LNCAP (cell line): ENCODE results near the gene FGFBP2.

Experiments
- TF ChIP-seq, protein P1 (sequence below): fragments of 450-650 bp; IDR thresholded peaks from 2 replicates; pipeline ENCODE4 v1.5.1; 2017; ENCODE audit warnings: mild to moderate bottlenecking

Gene FGFBP2

DNA sequence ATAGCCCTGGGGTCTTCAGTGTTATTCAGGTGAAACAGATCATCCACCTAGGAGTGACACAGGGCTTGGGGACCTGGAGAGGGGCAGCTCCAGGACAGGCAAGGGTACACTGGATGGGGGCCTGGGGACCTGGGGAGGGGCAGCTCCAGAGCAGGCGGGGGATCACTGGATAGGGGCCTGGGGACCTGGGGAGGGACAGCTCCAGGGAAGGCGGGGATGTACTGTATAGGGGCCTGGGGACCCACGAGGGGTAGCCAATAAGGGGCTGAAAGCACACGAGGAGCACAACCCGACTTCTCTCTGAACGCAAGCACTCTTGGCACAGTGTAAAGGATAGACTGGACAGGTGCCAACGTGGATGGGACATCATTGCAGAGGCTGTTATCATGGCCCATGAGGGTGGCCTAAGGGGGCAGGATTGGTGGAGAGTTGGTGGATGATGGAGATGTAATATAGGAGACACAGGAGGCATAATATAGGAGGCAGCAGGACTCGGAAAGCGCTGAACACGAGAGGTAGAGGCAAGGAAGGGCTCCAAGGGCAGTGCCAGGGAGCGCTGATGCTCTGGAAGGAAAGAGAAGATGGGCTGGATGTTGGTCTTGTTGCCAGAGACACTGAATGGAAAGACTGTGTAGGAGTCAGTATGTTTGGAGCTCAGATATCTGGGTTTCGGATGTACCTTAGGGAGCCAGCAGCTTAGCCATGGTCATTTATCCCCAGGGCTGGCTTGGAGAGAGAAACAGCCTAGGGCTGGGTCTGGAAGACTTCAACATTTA is 37.9 kb upstream of the FGFBP2 start:
- TF ChIP-seq, protein P1, sequence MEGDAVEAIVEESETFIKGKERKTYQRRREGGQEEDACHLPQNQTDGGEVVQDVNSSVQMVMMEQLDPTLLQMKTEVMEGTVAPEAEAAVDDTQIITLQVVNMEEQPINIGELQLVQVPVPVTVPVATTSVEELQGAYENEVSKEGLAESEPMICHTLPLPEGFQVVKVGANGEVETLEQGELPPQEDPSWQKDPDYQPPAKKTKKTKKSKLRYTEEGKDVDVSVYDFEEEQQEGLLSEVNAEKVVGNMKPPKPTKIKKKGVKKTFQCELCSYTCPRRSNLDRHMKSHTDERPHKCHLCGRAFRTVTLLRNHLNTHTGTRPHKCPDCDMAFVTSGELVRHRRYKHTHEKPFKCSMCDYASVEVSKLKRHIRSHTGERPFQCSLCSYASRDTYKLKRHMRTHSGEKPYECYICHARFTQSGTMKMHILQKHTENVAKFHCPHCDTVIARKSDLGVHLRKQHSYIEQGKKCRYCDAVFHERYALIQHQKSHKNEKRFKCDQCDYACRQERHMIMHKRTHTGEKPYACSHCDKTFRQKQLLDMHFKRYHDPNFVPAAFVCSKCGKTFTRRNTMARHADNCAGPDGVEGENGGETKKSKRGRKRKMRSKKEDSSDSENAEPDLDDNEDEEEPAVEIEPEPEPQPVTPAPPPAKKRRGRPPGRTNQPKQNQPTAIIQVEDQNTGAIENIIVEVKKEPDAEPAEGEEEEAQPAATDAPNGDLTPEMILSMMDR = no peak

DNA sequence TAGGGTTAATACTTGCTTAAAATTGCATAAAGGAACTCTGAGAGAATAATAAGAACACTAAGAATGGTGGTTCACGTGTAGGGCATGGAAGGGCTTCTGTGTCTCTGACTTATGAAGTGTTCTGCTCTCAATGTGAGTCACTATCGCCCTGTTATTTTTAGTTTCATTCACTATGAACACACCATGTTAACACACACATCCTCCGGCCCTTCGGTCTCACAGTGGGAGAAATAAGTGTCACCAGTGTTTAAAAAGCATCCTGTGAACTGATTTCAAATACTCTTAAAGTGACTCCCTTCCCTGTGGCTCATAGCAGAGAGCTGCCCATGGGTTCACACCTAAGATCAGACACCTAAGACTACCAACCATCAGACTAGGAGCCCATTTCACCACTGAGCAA is 33.8 kb upstream of the FGFBP2 start:
- TF ChIP-seq, protein P1 = no peak

DNA sequence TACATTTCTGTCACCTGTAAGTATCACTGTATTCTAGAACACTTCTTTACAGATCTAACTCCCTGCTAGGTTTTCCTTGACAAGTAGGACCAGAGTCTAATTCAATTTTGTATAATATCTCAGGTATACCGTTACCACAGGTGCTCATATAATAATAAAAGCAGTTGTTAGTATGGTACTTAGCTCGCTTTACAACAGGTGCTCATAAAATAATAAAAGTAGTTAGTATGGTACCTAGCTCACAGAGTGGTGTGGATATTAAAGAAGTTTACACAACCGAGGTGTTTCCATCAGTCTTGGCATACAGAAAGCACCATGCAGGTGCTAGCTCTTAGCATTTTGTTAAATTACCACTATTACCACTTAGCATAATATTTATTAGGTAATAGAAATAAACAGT is 32.9 kb upstream of the FGFBP2 start:
- TF ChIP-seq, protein P1 = no peak

DNA sequence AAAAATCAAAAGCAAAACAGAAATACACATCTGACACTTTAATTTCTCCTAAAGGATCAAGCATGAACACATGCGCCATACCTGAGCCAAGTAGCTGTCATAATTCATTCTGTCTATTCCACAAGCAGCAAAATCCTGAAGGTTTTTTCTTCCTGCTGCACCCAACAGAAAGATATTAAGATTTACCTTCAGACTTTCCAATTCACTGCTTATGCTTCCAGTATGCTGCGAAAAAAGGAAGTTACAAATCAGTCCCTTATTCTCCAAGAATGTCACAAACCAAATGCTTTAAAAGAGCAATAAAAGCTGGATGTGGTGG is 29.2 kb upstream of the FGFBP2 start:
- TF ChIP-seq, protein P1 = no peak

DNA sequence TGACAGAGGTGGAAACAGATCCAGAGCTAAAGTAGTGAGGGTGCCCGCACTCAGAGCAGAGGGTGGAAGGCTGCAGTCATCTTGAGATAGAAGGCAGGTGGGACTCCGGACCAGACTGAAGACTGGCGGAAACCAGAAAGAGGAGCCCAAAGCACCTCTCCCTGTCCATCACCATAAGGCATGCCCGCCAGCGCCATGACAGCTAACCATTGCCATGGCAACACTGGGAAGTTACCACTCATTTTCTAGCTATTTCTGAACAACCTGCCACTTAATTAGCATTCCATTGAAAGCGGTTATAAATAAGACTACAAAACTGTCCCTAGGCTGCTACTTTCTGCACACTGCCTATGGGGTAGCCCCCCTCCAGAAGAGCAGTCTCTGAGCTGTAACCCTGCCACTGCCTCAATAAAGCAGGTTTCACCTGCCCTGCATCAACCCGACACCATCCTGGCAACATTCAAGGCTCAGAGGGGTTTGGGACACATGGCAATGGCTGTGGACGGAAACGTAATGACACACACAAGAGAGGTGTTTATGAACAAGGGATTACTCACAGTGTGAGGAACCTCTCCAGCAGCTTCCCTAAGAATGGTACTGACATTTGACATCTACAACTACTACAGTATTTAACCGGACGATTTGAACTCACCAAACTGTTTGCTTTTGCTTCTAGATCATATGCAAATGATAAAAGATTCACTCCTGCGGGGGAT is 27.8 kb upstream of the FGFBP2 start:
- TF ChIP-seq, protein P1 = no peak

DNA sequence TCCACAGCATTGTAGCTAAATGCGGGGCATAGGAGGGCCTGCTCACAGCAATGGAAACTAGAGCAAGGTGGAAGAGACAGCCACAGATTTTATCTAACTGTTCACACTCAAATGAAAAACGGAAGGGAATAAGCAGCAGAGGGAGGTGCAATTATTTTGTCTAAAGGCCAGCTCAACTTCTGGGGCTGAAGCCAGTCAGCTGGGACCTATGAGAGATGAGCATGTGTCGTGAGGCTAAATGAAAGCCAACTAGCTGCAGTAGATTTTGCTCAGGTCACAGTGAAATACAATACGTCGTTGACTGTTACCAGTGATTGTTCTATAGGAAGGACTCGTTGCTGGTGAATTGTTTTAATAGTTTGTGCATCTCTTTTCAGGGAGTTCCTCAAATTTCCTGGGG is 26.4 kb upstream of the FGFBP2 start:
- TF ChIP-seq, protein P1 = no peak

DNA sequence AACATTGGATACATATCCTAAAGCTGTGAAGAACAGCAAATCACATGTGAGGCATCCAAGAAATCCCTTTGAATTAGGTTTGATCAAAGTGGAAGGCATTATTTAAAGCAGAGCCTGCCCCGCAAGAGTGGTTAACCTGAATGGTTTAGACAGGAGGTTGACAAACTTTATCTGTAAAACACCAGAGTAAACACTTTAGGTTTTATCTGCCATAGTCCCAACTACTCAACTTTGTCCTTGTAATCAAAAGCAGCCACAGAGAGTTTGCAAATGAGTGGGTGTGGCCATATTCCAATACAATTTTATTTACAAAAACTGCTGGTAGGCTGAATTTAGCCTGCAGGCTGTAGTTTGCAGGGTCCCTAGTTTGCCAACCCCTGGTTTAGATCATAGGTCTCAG is 25.2 kb upstream of the FGFBP2 start:
- TF ChIP-seq, protein P1 = no peak
